K562 (cell line): ENCODE data around the gene QRICH1. TPM values are rescaled to one million over a fixed set of nuclear protein-coding genes. Genes with fewer than 3 reads are reported as not detected.

ENCODE experiments used
- ATAC-seq: fragments of 200-7000 bp; cut with Tn5 transposase; 3 replicates; pipeline ENCODE4 v1.9.1; 2020; ENCODE audit warnings: moderate library complexity
- BruUV-seq: library from RNA; stranded (reverse); fragments of 400-500 nt; replicated peaks from 2 replicates; lab custom pipeline; 2021; lab: Mats Ljungman, UMichigan
- CTCF ChIA-PET: fragments of 300-600 bp; formaldehyde crosslinking; extraction: SDS; loops from one replicate; lab custom pipeline; 2021; ENCODE audit warnings: low intra/inter-chr PET ratio; lab: Yijun Ruan, JAX
- POLR2A ChIA-PET: fragments of 300-600, 350-650 bp; sonication (Branson Sonifier 250); formaldehyde crosslinking; extraction: SDS; loops from one replicate; lab custom pipeline; 2021; ENCODE audit warnings: antibody characterized with exemption, inconsistent platforms; lab: Yijun Ruan, JAX
- DNase-seq, 4 experiments: peaks; one replicate each; pipeline versions ENCODE4 v3.0.0 to v3.0.0-alpha.2; 2011 to 2018; ENCODE audit warnings: low spot score in 3 of 4, mixed read lengths in 3 of 4; ENCODE audit errors: extremely low read depth in 1 of 4
- FAIRE-seq: peaks from 2 replicates; lab custom pipeline; 2011; peaks lifted over from hg19 to GRCh38; lab: Jason Lieb, UNC
- H2AFZ ChIP-seq: 2 replicates; pipeline ENCODE4 v1.6.0; 2011; ENCODE audit warnings: low read depth, low read length, control low read depth, inconsistent platforms
- H3K27ac ChIP-seq: fragments of 200-600 bp; 3 replicates; pipeline ENCODE4 v1.8.0; 2011; ENCODE audit warnings: low read depth, mild to moderate bottlenecking, control low read depth, inconsistent platforms, low read length, moderate library complexity, mixed read lengths; ENCODE audit errors: extremely low read depth
- H3K27me3 ChIP-seq, 2 experiments: fragments of 300-600 bp in 1 of 2; 2 replicates in 1 of 2; 3 replicates in 1 of 2; pipeline versions ENCODE4 v1.6.0 to v1.8.0; 2011; ENCODE audit warnings: inconsistent platforms in 2 of 2, low read length in 2 of 2, mild to moderate bottlenecking in 1 of 2, mixed read lengths in 1 of 2, moderate library complexity in 1 of 2; ENCODE audit not compliant: control insufficient read depth in 2 of 2, insufficient read depth in 2 of 2
- H3K36me3 ChIP-seq: fragments of 300-600 bp; 3 replicates; pipeline ENCODE4 v1.8.0; 2011; ENCODE audit warnings: mild to moderate bottlenecking, low read length, inconsistent platforms; ENCODE audit not compliant: control insufficient read depth, insufficient read depth
- H3K4me1 ChIP-seq, 2 experiments: fragments of 200-600 bp in 1 of 2; replicated peaks in 1 of 2; 2 replicates in 1 of 2; 3 replicates in 1 of 2; pipeline versions ENCODE4 v1.5.1 to v1.8.0; 2011; ENCODE audit warnings: inconsistent platforms in 2 of 2, low read length in 2 of 2, mild to moderate bottlenecking in 1 of 2, mixed read lengths in 1 of 2, moderate library complexity in 1 of 2; ENCODE audit not compliant: control insufficient read depth in 2 of 2, insufficient read depth in 2 of 2
- H3K4me2 ChIP-seq: 2 replicates; pipeline ENCODE4 v1.6.1; 2011; ENCODE audit warnings: low read length, control low read depth, inconsistent platforms, mixed read lengths; ENCODE audit not compliant: insufficient read depth
- H3K4me3 ChIP-seq: fragments of 200-600 bp; sonication (generic), shearing (Covaris generic); 2 replicates; pipeline ENCODE4 v1.5.1; 2016; ENCODE audit warnings: control low read depth, inconsistent platforms
- H3K79me2 ChIP-seq: fragments of 200-600 bp; 3 replicates; pipeline ENCODE4 v1.8.0; 2011; ENCODE audit warnings: low read length, inconsistent platforms; ENCODE audit not compliant: control insufficient read depth, insufficient read depth
- H3K9ac ChIP-seq, 2 experiments: 2 replicates each; pipeline versions ENCODE4 v1.6.0 to v1.6.1; 2011; ENCODE audit warnings: low read depth in 2 of 2, low read length in 2 of 2, control low read depth in 1 of 2, inconsistent platforms in 1 of 2, mild to moderate bottlenecking in 1 of 2, mixed read lengths in 1 of 2; ENCODE audit not compliant: insufficient read depth in 1 of 2
- H3K9me1 ChIP-seq: one replicate; pipeline ENCODE4 v1.6.0; 2011; ENCODE audit warnings: inconsistent platforms, mild to moderate bottlenecking, low read length, moderate library complexity; ENCODE audit not compliant: control insufficient read depth, insufficient read depth
- H3K9me3 ChIP-seq: replicated peaks from 2 replicates; pipeline ENCODE4 v1.5.1; 2011; ENCODE audit warnings: low read depth, low read length, inconsistent platforms; ENCODE audit not compliant: control insufficient read depth, insufficient read depth
- H4K20me1 ChIP-seq: replicated peaks from 2 replicates; pipeline ENCODE4 v1.6.1; 2011; ENCODE audit warnings: low read length, inconsistent platforms, mixed read lengths; ENCODE audit not compliant: control insufficient read depth, insufficient read depth
- ATF6 ChIP-seq: sonication (generic); formaldehyde crosslinking; IDR thresholded peaks from 2 replicates; pipeline ENCODE4 v1.4.0; 2020; ENCODE audit warnings: mild to moderate bottlenecking, missing genetic modification reagents
- EGR1 ChIP-seq: fragments of 450-650 bp; conservative IDR thresholded peaks from 2 replicates; pipeline ENCODE4 v1.6.1; 2017; ENCODE audit warnings: mild to moderate bottlenecking
- MTA2 ChIP-seq: fragments of 450-650 bp; IDR thresholded peaks from 2 replicates; pipeline ENCODE4 v1.6.1; 2016; ENCODE audit warnings: low read depth
- THAP12 ChIP-seq: fragments of 250-450 bp; sonication (Bioruptor Pico); IDR thresholded peaks from 2 replicates; pipeline ENCODE4 v1.9.0; 2021; ENCODE audit warnings: mild to moderate bottlenecking, inconsistent platforms
- ZFPM2 ChIP-seq: fragments of 250-450 bp; sonication (Bioruptor Pico); IDR thresholded peaks from 2 replicates; pipeline ENCODE4 v1.5.1; 2022; ENCODE audit warnings: mild to moderate bottlenecking
- ZNF512 ChIP-seq: IDR thresholded peaks from 2 replicates; pipeline ENCODE4 v1.6.1; 2016; ENCODE audit warnings: missing genetic modification characterization, missing compliant biosample characterization
- ZSCAN29 ChIP-seq: fragments of 450-650 bp; IDR thresholded peaks from 2 replicates; pipeline ENCODE4 v1.6.1; 2017
- WGBS: fragments of 100-300 bp; shearing (Covaris generic); methylation state at CpG from one replicate; pipeline ENCODE4 v1.1.6; 2016; ENCODE audit warnings: low coverage, mixed read lengths; ENCODE audit not compliant: insufficient coverage; ENCODE audit errors: missing lambda C conversion rate; 5-methylcytosine and 5-hydroxymethylcytosine counted together
- in situ Hi-C: fragments of 300-500 bp; cut with MboI; formaldehyde crosslinking; loops from 4 replicates; pipeline ENCODE4 v1.15.0; 2018; ENCODE audit warnings: inconsistent platforms, mixed read lengths
- intact Hi-C: fragments of 100-400 bp; cut with micrococcal nuclease; formaldehyde crosslinking; loops from 2 replicates; pipeline ENCODE4 v1.14.2; 2022
- polyA plus RNA-seq, 8 experiments: library from polyadenylated mRNA; depleted of rRNA in 4 of 8; stranded (reverse) in 5 of 8; unstranded in 3 of 8; fragments of >200 nt; fragmentation: Nextera tagmentation in 2 of 8; fragmentation: Illumina TruSeq in 1 of 8; extraction: Ambion mirVana in 2 of 8; extraction: Trizol in 1 of 8; gene quantifications; 2 replicates each; pipeline versions ENCODE4 v1.2.1 to v1.2.3, GENCODE V29; 2011 to 2014; ENCODE audit warnings: inconsistent platforms in 1 of 8, missing spikeins in 1 of 8
- total RNA-seq, 7 experiments: library from RNA; depleted of rRNA in 6 of 7; stranded (reverse); fragments of >200 nt in 6 of 7; fragmentation: Illumina TruSeq in 2 of 7; extraction: Trizol in 2 of 7; gene quantifications; 2 replicates each; pipeline versions ENCODE4 v1.2.1 to v1.2.3, GENCODE V29; 2011 to 2021; ENCODE audit warnings: low replicate concordance in 1 of 7

Gene QRICH1
- total and polyA plus RNA-seq, 9 of the 15 experiments (the other 6 are each of a cell fraction or from before 2014, with no cell fraction given): 20.1 to 99.2 (median 56.7) TPM

GRCh38 chr3:49054344-49054862, 39.5 kb downstream of the QRICH1 start:
- peaks cover 2% of the 10 kb centered on the region; the same call in 2 of the 3 replicates for H3K79me2 ChIP-seq
- H3K4me3 ChIP-seq: no peak overlapping the region
- H3K27me3 ChIP-seq: no peaks in the 10 kb centered on the region
- in situ Hi-C loops: no loop called here
- FAIRE-seq (no peak), DNase-seq (no peak), ATAC-seq (no peak)
- peaks cover 3% of the 10 kb centered on the region for H3K9me1 ChIP-seq
- intact Hi-C loops: no loop called here
- ChIA-PET CTCF (no interaction called here), POLR2A (no interaction called here)
- BruUV-seq: no TSS peak
- H3K4me2 ChIP-seq: no peak overlapping the region
- H3K9ac ChIP-seq: no peak overlapping the region
- H2AFZ ChIP-seq: no peak overlapping the region
- H4K20me1 ChIP-seq: no peaks in the 10 kb centered on the region
- WGBS: 100% methylated on average over 2 of the region's 2 CpGs
- H3K4me1 ChIP-seq: no peaks in the 10 kb centered on the region; a peak in 1 of 5 replicates
- H3K9me3 ChIP-seq: no peaks in the 10 kb centered on the region
- H3K27ac ChIP-seq: no peak overlapping the region
- TF ChIP-seq THAP12 (CRISPR knock-in tag) (no peak), ZNF512 (tag) (no peak), MTA2 (no peak), ATF6 (CRISPR knock-in tag) (no peak), ZSCAN29 (no peak), EGR1 (no peak), ZFPM2 (no peak)
- H3K36me3 ChIP-seq: peaks cover 68% of the 10 kb centered on the region; the same call in 2 of the 3 replicates
